Smooth muscle cell (in vitro differentiated cells): ENCODE results near the gene PDX1. TPM values are rescaled to one million over a fixed set of nuclear protein-coding genes. Genes with fewer than 3 reads are reported as not detected.

Source experiments
- DNase-seq: peaks from one replicate; lab custom pipeline; 2025; ENCODE audit not compliant: unreplicated experiment; lab: John Stamatoyannopoulos, UW
- H2AFZ ChIP-seq: fragments of 200-600 bp; sonication (generic); 2 replicates; pipeline ENCODE4 v1.6.0; 2016; ENCODE audit warnings: antibody characterized with exemption, low read depth, mild to moderate bottlenecking
- H3F3A ChIP-seq: fragments of 200-600 bp; sonication (generic); 2 replicates; pipeline ENCODE4 v1.6.0; 2017; ENCODE audit warnings: antibody characterized with exemption, low read depth
- H3K27ac ChIP-seq: fragments of 200-600 bp; sonication (generic); 2 replicates; pipeline ENCODE4 v1.5.1; 2016; ENCODE audit warnings: low read depth, mild to moderate bottlenecking
- H3K27me3 ChIP-seq: fragments of 200-600 bp; sonication (generic); 2 replicates; pipeline ENCODE4 v1.6.1; 2016; ENCODE audit warnings: low read depth, mild to moderate bottlenecking
- H3K36me3 ChIP-seq: fragments of 200-600 bp; sonication (generic); 2 replicates; pipeline ENCODE4 v1.5.1; 2016; ENCODE audit warnings: low read depth
- H3K4me1 ChIP-seq: fragments of 200-600 bp; sonication (generic); 2 replicates; pipeline ENCODE4 v1.5.1; 2016; ENCODE audit warnings: low read depth
- H3K4me2 ChIP-seq: fragments of 200-600 bp; sonication (generic); 2 replicates; pipeline ENCODE4 v1.6.0; 2016; ENCODE audit warnings: mild to moderate bottlenecking
- H3K4me3 ChIP-seq: fragments of 200-600 bp; sonication (generic); 2 replicates; pipeline ENCODE4 v1.5.1; 2016; ENCODE audit warnings: mild to moderate bottlenecking
- H3K79me2 ChIP-seq: fragments of 200-600 bp; sonication (generic); 2 replicates; pipeline ENCODE4 v1.6.0; 2016; ENCODE audit warnings: low read depth, mild to moderate bottlenecking
- H3K9ac ChIP-seq: fragments of 200-600 bp; sonication (generic); 2 replicates; pipeline ENCODE4 v1.6.0; 2016; ENCODE audit warnings: low read depth
- H3K9me3 ChIP-seq: fragments of 200-600 bp; sonication (generic); replicated peaks from 2 replicates; pipeline ENCODE4 v1.5.1; 2016; ENCODE audit warnings: low read depth
- H4K20me1 ChIP-seq: fragments of 200-600 bp; sonication (generic); 2 replicates; pipeline ENCODE4 v1.6.0; 2016; ENCODE audit warnings: low read depth
- WGBS: methylation state at CpG from one replicate; pipeline ENCODE4 v1.1.7; 2016; ENCODE audit warnings: low lambda C conversion rate; 5-methylcytosine and 5-hydroxymethylcytosine counted together
- polyA plus RNA-seq: library from polyadenylated mRNA; unstranded; fragments of >200 nt; fragmentation: Nextera tagmentation; extraction: Ambion mirVana; gene quantifications from 2 replicates; pipeline ENCODE4 v1.2.1, GENCODE V29; 2016
- small RNA-seq: library from RNA; depleted of rRNA; stranded (forward); fragments of <200 nt; gene quantifications from one replicate; pipeline ENCODE3, GENCODE V24; 2014
- total RNA-seq: library from RNA; depleted of rRNA; stranded (reverse); fragments of >200 nt; gene quantifications from 2 replicates; pipeline ENCODE4 v1.2.3, GENCODE V29; 2014
- TF ChIP-seq, protein P1 (sequence below): fragments of 200-600 bp; sonication (generic); IDR thresholded peaks from 2 replicates; pipeline ENCODE4 v1.5.1; 2017; ENCODE audit warnings: borderline replicate concordance, mild to moderate bottlenecking, antibody characterized with exemption; ENCODE audit not compliant: insufficient read depth, poor library complexity, severe bottlenecking

The PDX1 gene
- total and polyA plus RNA-seq, 2 experiments from 2014 or later = not detected

DNA sequence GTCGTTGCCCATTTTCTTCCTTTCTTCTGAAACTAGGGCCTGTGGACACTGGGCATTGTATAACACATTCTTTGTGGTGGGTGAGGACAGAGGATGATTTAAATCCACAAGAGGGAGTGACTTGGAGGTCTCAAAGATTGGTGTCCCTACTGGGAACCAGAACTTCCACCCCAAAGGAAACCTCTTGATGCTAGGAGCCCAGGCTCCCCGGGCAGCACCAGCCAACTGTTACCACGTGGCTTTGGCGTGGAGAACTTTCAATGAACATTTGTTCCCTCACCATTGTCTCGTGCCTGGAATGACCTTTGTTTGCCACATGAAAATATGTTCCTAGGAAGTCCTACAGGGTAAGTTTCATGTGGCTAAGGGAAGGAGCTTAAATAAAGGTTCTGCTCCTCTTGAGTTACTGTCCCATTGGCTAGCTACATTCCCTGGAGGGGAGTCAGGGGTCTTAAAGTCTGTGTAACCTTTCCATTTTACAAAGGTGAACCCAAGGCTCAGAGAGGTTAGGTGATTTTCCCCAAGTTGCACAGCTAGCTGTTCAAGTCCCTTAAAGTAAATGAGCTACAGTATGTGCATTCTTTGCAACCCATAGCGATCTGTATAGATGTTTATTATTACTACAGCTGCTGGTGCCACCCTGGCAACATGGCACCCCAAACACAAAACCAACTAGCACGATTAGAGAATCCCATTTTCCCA, 54.3 kb downstream of the PDX1 start:
- Histone ChIP-seq H4K20me1 (no peaks in the 10 kb centered on the region), H3K9ac (no peak overlapping the region), H3K4me1 (peaks cover 17% of the 10 kb centered on the region), H3K9me3 (no peaks in the 10 kb centered on the region), H3K4me2 (no peak overlapping the region), H3K4me3 (no peak overlapping the region), H3F3A (no peaks in the 10 kb centered on the region), H3K79me2 (no peaks in the 10 kb centered on the region), H3K36me3 (no peaks in the 10 kb centered on the region), H3K27me3 (peaks cover 100% of the 10 kb centered on the region), H3K27ac (no peak overlapping the region), H2AFZ (no peak overlapping the region)
- TF ChIP-seq, protein P1, sequence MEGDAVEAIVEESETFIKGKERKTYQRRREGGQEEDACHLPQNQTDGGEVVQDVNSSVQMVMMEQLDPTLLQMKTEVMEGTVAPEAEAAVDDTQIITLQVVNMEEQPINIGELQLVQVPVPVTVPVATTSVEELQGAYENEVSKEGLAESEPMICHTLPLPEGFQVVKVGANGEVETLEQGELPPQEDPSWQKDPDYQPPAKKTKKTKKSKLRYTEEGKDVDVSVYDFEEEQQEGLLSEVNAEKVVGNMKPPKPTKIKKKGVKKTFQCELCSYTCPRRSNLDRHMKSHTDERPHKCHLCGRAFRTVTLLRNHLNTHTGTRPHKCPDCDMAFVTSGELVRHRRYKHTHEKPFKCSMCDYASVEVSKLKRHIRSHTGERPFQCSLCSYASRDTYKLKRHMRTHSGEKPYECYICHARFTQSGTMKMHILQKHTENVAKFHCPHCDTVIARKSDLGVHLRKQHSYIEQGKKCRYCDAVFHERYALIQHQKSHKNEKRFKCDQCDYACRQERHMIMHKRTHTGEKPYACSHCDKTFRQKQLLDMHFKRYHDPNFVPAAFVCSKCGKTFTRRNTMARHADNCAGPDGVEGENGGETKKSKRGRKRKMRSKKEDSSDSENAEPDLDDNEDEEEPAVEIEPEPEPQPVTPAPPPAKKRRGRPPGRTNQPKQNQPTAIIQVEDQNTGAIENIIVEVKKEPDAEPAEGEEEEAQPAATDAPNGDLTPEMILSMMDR = no peak
- WGBS = 43% methylated on average over 7 of the region's 7 CpGs
- DNase-seq = no peak

Small RNA genes lying within 50 kb of the gene (small RNA-seq; reads per million reads assigned to genes)
- gene ATP5F1EP2 = 1.5 reads per million, percentile 38 among the genes with 10 or more reads in this experiment

Other genes starting within 250 kb of the PDX1 start
- not detected in 2 replicates for gene GSX1, start 127.5 kb upstream of the PDX1 start, total RNA-seq
- gene GSX1, start 127.5 kb upstream of the PDX1 start, polyA plus RNA-seq = not detected in 2 replicates
- 0.04 and 0.18 TPM in 2 replicates for gene CDX2, start 49.3 kb downstream of the PDX1 start, total RNA-seq
- gene CDX2, start 49.3 kb downstream of the PDX1 start, polyA plus RNA-seq = 0.31 and 0.45 TPM in 2 replicates
- gene URAD, start 68.7 kb downstream of the PDX1 start, total RNA-seq = not detected in 2 replicates
- not detected in 2 replicates for gene URAD, start 68.7 kb downstream of the PDX1 start, polyA plus RNA-seq
- not detected in 2 replicates for gene FLT3, start 180.6 kb downstream of the PDX1 start, total RNA-seq
- not detected in 2 replicates for gene FLT3, start 180.6 kb downstream of the PDX1 start, polyA plus RNA-seq
- 24.8 and 28.2 TPM in 2 replicates for gene PAN3, start 218.5 kb downstream of the PDX1 start, total RNA-seq
- 2.9 and 5.5 TPM in 2 replicates for gene PAN3, start 218.5 kb downstream of the PDX1 start, polyA plus RNA-seq